DMS53 treated with DMSO at 0.1 percent for 48 hours (cell line): ENCODE results near the gene ICA1.
"Not testable (repeated sequence)": the region's sequence is repeated elsewhere in the genome, so short reads cannot be mapped to it uniquely, and the experiment has no call there.

Experiments used
- DNase-seq: peaks from one replicate; lab custom pipeline; 2025; ENCODE audit not compliant: unreplicated experiment; lab: John Stamatoyannopoulos, UW

The ICA1 gene

GRCh38 chr7:8261711-8262695 lies at the start of gene ICA1:
Gene ICA1 (minus strand): TSS chr7:8262167. CDS start chr7:8235926, 26,241 bp downstream.
- peak; percentile 86 for DNase-seq

DNA sequence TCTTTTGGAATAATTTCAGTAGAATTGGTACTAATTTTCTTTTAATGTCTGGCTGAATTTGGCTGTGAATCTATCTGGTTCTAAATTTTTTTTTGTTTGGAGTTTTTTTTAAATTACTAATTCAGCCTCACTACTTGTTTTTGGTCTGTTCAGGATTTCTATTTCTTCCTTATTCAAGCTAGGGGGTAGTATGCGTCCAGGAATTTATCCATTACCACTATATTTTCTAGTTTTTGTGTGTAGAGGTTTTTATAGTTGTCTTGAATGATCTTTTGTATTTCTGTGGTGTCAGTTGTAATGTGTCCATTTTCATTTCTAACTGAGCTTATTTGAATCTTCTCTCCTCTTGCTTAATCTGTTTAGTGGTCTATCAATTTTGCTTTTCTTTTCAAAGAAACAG lies 48.9 kb upstream of the ICA1 start:
- no peak for DNase-seq

GRCh38 chr7:8305625-8306388 lies 43.8 kb upstream of the ICA1 start:
- no peak for DNase-seq

- no peak for DNase-seq
These were observed 43.1 kb upstream of the ICA1 start for GRCh38 chr7:8305104-8305503.

- DNase-seq: peak; percentile 74
These were observed 42.0 kb upstream of the ICA1 start for GRCh38 chr7:8303904-8304528.

DNA sequence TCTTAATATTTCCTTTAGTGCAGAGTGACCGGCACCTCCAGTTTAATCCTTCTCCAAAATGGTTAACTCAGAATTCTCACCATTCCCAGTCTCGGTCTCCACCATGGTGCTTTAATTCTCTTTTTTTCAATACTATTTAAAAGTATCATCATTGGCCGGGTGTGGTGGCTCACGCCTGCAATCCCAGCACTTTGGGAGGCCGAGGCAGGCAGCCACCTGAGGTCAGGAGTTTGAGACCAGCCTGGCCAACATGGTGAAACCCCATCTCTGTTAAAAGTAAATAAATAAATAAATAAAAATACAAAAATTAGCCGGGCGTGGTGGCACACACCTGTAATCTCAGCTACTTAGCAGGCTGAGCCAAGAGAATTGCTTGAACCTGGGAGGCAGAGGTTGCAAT lies 35.1 kb upstream of the ICA1 start:
- DNase-seq: not testable (repeated sequence)

- DNase-seq: no peak
These were observed 34.3 kb upstream of the ICA1 start for GRCh38 chr7:8296362-8296659.

GRCh38 chr7:8295638-8296361 lies 33.8 kb upstream of the ICA1 start:
- DNase-seq: peak; percentile 96

DNA sequence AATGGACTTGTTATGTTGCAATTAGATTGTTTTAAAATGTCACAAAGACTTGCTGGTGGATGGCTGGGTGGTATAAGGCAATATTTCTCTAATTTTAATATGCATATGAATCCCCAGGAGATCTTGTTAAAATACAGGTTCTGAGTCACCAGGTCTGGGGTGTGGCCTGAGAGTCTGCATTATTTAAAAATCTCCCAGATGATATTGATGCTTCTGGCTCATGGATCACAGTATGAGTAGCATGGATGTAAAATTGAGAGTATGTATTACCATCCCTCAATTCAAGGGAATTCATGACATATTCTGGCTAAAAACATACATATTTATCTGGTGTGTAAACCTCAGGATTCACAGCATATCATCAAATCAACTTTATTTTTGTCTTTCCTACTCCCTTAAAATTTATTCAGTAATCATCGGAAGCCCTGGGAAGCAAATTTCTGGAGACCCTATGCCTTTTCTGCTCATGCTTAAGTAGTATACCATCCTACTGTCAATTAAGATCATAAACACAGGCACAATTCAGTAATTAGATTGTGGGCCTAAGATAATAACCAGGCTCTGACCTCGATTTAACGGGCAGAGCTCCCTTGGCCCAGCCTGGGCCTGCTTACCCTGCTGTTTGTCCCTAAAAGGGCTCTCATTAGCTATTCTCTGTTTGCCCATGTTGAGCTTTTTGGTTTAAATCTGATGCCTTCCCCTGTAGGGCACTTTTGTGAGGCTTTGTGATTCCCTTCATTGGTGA lies 29.6 kb upstream of the ICA1 start:
- no peak for DNase-seq

DNA sequence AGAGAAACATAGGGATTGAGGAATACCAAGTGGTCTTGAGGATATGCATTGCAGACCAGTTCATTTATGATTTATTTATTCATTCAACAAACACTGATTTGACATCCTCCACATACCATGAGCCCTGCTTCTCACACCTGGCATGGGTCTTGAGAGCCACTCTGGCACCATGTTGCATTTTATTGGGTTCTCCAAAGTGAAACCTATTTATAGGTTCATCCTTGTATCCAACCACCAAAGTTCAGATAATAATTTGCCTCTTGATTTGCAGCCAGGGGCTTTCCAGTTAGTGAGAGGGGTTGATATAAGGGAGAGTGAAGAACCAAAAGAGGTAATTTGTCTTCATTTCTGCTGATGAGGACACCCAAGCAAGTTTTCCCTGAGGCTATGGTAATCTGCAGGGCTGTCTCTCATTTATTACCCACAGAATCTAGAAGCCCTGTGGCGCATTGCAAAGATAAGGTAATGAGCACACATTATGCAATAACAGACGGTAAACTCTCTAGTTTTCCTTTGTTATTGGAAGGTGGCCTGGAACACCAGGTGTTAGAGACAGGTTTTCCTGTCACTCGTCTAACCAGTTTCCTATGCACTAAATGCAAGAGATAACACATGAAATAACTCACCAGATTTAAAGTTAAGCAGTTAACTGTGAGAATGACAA lies 28.8 kb upstream of the ICA1 start:
- peak; percentile 98 for DNase-seq

DNA sequence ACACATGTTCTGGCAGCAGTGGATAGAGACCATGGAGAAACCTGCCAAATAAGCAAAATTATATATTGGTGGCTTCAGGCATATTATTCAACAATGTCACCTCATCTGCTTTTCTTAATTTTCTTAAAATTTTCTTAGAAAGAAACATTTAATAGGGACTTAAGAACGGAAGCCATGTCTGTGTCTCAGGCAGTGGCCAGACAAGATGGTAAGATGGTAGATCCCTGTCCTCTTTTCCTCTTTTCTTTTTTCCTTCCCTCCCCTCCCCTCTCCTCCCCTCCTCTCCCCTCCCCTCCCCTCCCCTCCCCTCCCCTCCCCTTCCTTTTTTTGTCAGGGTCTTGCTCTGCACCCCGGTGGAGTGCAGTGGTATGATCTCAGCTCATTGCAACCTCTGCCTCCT lies 24.2 kb upstream of the ICA1 start:
- no peak for DNase-seq

DNA sequence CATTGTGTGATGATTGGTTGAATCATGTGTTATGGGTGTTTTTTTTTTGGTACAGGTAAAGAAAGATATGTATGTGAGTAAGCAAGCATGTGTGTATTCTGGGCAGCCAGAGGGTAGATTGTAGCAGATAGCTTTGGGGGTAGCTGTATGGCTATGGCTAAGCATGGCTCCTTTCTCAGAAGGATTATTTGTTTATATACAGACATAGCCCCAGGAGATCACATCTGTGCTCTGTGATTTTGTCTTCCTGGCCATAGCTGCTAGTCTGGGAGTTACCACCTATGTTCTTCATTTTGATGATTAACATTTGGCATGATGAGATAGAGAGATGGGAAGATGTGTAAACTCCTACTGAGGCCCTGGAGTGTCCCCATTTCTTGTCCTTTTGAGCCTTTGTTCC lies 23.2 kb upstream of the ICA1 start:
- DNase-seq: no peak

DNA sequence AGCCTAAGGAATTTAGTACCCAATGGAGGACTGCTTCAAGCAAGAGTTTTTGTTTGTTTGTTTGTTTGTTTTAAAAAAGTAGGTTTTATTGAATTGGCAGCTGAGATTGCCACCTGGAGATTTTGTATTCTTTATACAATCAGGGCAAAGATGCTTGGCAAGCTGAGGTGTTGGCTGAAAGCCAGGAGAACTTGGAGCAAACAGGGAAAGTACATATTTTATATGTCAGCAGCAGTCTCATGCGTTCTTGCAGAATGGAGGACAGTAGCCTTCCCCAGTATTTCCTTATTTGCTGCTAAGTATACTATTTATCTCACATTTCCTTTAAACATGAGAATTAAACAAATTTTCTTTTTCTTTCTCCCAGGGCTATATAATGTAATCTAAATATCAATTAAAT lies 22.6 kb upstream of the ICA1 start:
- no peak for DNase-seq

GRCh38 chr7:8283968-8284367 lies 22.0 kb upstream of the ICA1 start:
- no peak for DNase-seq

- peak; percentile 37 for DNase-seq
These were observed 20.9 kb upstream of the ICA1 start for GRCh38 chr7:8282871-8283270.

GRCh38 chr7:8282162-8282561 lies 20.2 kb upstream of the ICA1 start:
- no peak for DNase-seq

GRCh38 chr7:8278183-8278582 lies 16.2 kb upstream of the ICA1 start:
- DNase-seq: no peak

DNA sequence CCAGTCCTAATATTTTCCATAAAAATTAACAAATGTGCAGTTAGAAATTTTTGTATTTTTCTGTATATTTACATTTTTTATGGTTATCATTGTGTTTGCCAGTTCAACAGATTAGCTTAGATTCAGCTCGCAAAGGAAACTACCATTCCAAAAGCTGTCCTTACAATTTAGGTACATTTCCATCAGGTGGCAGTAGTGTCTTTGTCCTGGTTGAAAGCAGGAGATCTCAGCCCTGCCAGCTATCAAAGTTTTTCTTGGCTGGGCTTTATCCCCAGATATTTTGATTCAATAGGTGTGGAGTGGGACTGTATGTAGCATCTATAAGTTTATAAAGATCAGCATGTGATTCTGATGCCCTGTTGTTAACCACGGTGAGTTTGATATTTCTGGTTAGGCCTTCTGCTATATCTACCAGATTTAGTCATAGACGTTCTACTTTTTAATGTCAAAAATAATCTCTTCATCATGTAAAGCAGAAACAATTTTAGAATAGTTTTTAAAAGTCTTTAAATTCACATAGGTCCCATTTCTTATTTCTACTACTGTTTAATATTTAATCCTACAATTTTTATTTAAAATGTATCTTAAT lies 15.5 kb upstream of the ICA1 start:
- DNase-seq: peak; percentile 87

- no peak for DNase-seq
These were observed 12.6 kb upstream of the ICA1 start for GRCh38 chr7:8274589-8274988.

- no peak for DNase-seq
These were observed 10.0 kb upstream of the ICA1 start for GRCh38 chr7:8271960-8272359.
